ENCODE results near the gene OR10C1.

OR10C1 gene

GRCh38 chr6:29478740-29479139 is 39.6 kb downstream of the OR10C1 start:
- DNase-seq: no peak

- no peak for DNase-seq
Measured at GRCh38 chr6:29479560-29479959, 40.5 kb downstream of the OR10C1 start.

- DNase-seq: no peak
Measured at GRCh38 chr6:29483186-29483585, 44.1 kb downstream of the OR10C1 start.

- no peak for DNase-seq
Measured at GRCh38 chr6:29483735-29484134, 44.6 kb downstream of the OR10C1 start.

- DNase-seq: no peak
Measured at GRCh38 chr6:29486577-29486976, 47.5 kb downstream of the OR10C1 start.

GRCh38 chr6:29487131-29487530 is 48.0 kb downstream of the OR10C1 start:
- no peak for DNase-seq

- no peak for DNase-seq
Measured at GRCh38 chr6:29487660-29488059, 48.6 kb downstream of the OR10C1 start, which contains the start of gene MAS1L. Gene MAS1L (minus strand): TSS chr6:29487956. CDS start chr6:29487902, 54 bp downstream.

GRCh38 chr6:29488874-29489273 is 49.8 kb downstream of the OR10C1 start:
- DNase-seq: no peak

GRCh38 chr6:29489286-29489685 is 50.2 kb downstream of the OR10C1 start:
- no peak for DNase-seq

- DNase-seq: no peak
Measured at GRCh38 chr6:29490055-29490454, 50.9 kb downstream of the OR10C1 start.

- DNase-seq: no peak
Measured at GRCh38 chr6:29490552-29490951, 51.4 kb downstream of the OR10C1 start.
